ENCODE results near the gene COL1A2. TPM values are rescaled to one million over a fixed set of nuclear protein-coding genes. Genes with fewer than 3 reads are reported as not detected.

Gene COL1A2
- total and polyA plus RNA-seq, 2 experiments from 2014 or later, result 76.6 to 122 TPM

DNA sequence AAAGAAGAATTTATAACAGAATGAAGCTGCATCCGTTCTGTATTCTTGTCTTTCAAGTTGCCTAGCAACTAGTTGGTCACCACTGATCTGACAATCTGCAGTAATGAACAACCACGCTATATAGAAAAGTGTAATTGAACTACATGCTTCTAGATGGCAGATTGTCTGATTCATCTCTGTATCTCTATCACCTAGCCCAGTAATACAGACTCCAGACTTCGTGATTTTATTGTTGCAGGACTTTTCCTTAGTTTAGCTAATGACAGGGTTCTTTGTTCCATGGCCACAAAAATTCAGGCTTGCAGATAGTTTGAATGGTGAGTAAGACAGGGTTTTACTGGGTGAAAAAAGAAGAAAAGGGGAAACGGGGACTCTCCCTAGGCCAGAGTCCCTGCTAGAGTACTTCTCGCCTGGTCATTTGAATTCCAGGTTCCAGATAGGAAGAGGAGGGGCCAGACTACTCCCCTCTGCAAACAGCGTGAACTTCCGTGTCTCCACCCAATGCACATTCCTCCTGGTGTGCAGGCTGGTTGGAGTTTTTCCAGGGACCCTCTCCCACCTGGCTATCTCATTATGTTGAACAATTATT, 45.9 kb downstream of the COL1A2 start:
- TF ChIP-seq, protein P1, sequence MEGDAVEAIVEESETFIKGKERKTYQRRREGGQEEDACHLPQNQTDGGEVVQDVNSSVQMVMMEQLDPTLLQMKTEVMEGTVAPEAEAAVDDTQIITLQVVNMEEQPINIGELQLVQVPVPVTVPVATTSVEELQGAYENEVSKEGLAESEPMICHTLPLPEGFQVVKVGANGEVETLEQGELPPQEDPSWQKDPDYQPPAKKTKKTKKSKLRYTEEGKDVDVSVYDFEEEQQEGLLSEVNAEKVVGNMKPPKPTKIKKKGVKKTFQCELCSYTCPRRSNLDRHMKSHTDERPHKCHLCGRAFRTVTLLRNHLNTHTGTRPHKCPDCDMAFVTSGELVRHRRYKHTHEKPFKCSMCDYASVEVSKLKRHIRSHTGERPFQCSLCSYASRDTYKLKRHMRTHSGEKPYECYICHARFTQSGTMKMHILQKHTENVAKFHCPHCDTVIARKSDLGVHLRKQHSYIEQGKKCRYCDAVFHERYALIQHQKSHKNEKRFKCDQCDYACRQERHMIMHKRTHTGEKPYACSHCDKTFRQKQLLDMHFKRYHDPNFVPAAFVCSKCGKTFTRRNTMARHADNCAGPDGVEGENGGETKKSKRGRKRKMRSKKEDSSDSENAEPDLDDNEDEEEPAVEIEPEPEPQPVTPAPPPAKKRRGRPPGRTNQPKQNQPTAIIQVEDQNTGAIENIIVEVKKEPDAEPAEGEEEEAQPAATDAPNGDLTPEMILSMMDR (IDR thresholded peaks at IDR 0.05; ENCODE audit: low read depth, low read length), result no peak
- peaks cover 6% of the 10 kb centered on the region for H3K4me1 ChIP-seq (ENCODE audit: low read depth)
- H3K9me3 ChIP-seq (ENCODE audit: low read depth), result no peaks in the 10 kb centered on the region
- H3K4me3 ChIP-seq, result no peak overlapping the region
- H3K27me3 ChIP-seq, result no peaks in the 10 kb centered on the region
- DNase-seq (ENCODE audit: low read depth in 1 of 2, low spot score in 1 of 2), result no peak
- no peak overlapping the region for H3K27ac ChIP-seq
- H3K36me3 ChIP-seq, result no peaks in the 10 kb centered on the region

DNA sequence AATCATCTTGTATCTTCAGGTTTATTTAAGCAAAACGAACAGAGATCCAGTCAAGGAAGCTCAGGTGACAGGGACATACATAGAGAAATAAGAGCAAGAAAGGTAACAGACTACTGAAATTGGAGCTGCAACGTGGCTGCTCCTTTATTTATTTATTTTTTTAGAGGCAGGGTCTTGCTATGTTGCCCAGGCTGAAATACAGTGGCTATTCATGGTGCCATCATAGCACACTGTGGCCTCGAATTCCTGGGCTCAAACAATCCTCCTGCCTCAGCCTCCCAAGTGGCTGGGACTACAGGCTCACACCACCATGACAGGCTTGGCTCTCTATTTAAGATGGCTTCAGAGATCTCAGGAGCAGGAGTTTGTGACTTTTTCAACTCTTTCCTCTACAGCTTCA, 46.4 kb downstream of the COL1A2 start:
- TF ChIP-seq, protein P1 (IDR thresholded peaks at IDR 0.05; ENCODE audit: low read depth, low read length), result no peak
- Histone ChIP-seq H3K27ac (no peak overlapping the region), H3K9me3 (ENCODE audit: low read depth) (no peaks in the 10 kb centered on the region), H3K36me3 (no peaks in the 10 kb centered on the region), H3K27me3 (no peaks in the 10 kb centered on the region), H3K4me3 (no peak overlapping the region), H3K4me1 (ENCODE audit: low read depth) (peaks cover 6% of the 10 kb centered on the region)
- DNase-seq (ENCODE audit: low read depth in 1 of 2, low spot score in 1 of 2), result no peak

DNA sequence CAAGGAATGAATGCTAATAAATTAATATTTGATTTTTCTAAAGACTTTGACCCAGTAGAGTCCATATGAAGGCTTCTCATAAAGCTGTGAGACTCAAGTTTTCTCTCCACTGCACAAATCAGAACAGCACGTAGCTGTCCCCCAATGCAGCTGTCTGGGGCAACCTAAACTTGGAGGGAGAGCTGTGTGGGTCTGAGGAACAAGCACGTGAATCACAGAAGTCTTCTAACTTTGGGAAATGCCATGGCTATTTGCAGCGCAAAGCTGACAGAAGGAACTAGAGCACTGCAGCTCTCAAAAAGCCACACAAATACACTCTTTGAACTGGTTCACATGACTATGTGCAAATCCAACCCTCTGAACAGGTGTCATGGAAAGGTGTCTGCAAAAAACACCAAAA, 47.9 kb downstream of the COL1A2 start:
- Histone ChIP-seq H3K36me3 (no peaks in the 10 kb centered on the region), H3K4me3 (no peak overlapping the region), H3K4me1 (ENCODE audit: low read depth) (peaks cover 6% of the 10 kb centered on the region), H3K27me3 (no peaks in the 10 kb centered on the region), H3K27ac (no peak overlapping the region), H3K9me3 (ENCODE audit: low read depth) (no peaks in the 10 kb centered on the region)
- DNase-seq (ENCODE audit: low read depth in 1 of 2, low spot score in 1 of 2), result no peak
- TF ChIP-seq, protein P1 (IDR thresholded peaks at IDR 0.05; ENCODE audit: low read depth, low read length), result no peak

DNA sequence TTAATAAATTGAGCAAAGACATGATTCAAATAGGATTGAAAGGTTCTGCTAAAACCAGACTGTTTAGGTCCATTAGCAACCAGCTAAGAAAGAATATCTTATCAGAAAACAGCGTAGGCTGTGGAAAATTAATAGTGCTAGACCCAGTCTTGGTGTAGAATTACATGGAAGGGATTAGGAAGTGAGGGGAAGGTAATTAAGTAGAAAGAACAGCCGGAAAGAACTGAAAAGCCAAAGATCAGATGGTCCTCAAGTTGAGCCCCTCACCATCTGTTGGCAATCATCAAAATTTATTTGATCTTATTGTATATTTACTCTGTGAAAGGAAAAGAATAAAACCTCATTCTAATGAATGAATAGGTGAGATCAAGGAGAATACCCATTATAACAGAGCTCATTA, 50.1 kb downstream of the COL1A2 start:
- H3K4me3 ChIP-seq, result no peak overlapping the region
- H3K9me3 ChIP-seq (ENCODE audit: low read depth), result no peaks in the 10 kb centered on the region
- DNase-seq (ENCODE audit: low read depth in 1 of 2, low spot score in 1 of 2), result no peak
- peaks cover 12% of the 10 kb centered on the region for H3K4me1 ChIP-seq (ENCODE audit: low read depth)
- no peaks in the 10 kb centered on the region for H3K36me3 ChIP-seq
- no peaks in the 10 kb centered on the region for H3K27me3 ChIP-seq
- TF ChIP-seq, protein P1 (IDR thresholded peaks at IDR 0.05; ENCODE audit: low read depth, low read length), result no peak
- no peak overlapping the region for H3K27ac ChIP-seq

DNA sequence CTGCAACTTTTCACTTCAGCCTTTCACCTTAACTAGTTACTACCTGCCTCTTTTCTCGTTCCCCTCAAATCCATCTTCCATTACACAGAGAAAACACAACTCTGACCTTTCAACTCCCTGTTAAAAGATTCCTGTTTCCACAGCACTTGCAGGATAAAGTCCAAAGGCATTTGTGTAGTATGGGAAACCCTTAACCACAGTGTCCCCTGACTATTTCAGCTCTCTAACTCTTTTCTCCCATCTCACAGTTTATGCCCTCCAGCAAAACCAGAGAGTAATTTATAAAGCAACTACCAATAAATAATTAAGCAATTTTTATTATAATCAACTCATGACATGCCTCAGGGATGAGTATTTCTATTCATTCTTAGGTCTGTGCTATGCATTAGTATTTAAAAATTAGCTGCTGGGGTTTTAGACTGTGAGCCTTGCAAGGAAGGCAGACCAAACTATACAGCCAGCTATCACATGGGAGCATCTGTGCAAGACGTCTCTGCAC, 51.0 kb downstream of the COL1A2 start:
- H3K9me3 ChIP-seq (ENCODE audit: low read depth), result no peaks in the 10 kb centered on the region
- H3K4me3 ChIP-seq, result no peak overlapping the region
- TF ChIP-seq, protein P1 (IDR thresholded peaks at IDR 0.05; ENCODE audit: low read depth, low read length), result no peak
- H3K36me3 ChIP-seq, result no peaks in the 10 kb centered on the region
- peaks cover 22% of the 10 kb centered on the region for H3K4me1 ChIP-seq (ENCODE audit: low read depth)
- DNase-seq (ENCODE audit: low read depth in 1 of 2, low spot score in 1 of 2), result no peak
- no peaks in the 10 kb centered on the region for H3K27me3 ChIP-seq
- H3K27ac ChIP-seq, result peak overlapping the region; percentile 34
